Astrocyte (in vitro differentiated cells and primary cell): Measurements from ENCODE around the gene CEBPG. TPM values are rescaled to one million over a fixed set of nuclear protein-coding genes. Genes with fewer than 3 reads are reported as not detected.

Experiments used
- DNase-seq: peaks from one replicate; pipeline ENCODE4 v3.0.0-alpha.2; 2010; ENCODE audit warnings: low read depth
- FAIRE-seq: peaks from 2 replicates; lab custom pipeline; 2011; peaks lifted over from hg19 to GRCh38; lab: Jason Lieb, UNC
- H2AFZ ChIP-seq: 2 replicates; pipeline ENCODE4 v1.6.0; 2012; ENCODE audit warnings: low read depth, low read length, inconsistent platforms
- H3K27ac ChIP-seq: 2 replicates; pipeline ENCODE4 v1.5.1; 2011; ENCODE audit warnings: low read depth, low read length, inconsistent platforms
- H3K27me3 ChIP-seq: 2 replicates; pipeline ENCODE4 v1.6.0; 2011; ENCODE audit warnings: low read length, inconsistent platforms; ENCODE audit not compliant: insufficient read depth
- H3K36me3 ChIP-seq: 2 replicates; pipeline ENCODE4 v1.5.1; 2011; ENCODE audit warnings: low read length, inconsistent platforms; ENCODE audit not compliant: insufficient read depth
- H3K4me1 ChIP-seq: 2 replicates; pipeline ENCODE4 v1.5.1; 2011; ENCODE audit warnings: low read length, inconsistent platforms; ENCODE audit not compliant: insufficient read depth
- H3K4me2 ChIP-seq: 2 replicates; pipeline ENCODE4 v1.6.0; 2012; ENCODE audit warnings: low read length, inconsistent platforms
- H3K4me3 ChIP-seq: 2 replicates; pipeline ENCODE4 v1.5.1; 2011; ENCODE audit warnings: low read depth, mild to moderate bottlenecking, low read length, inconsistent platforms; ENCODE audit not compliant: insufficient read depth
- H3K79me2 ChIP-seq: 2 replicates; pipeline ENCODE4 v1.6.0; 2012; ENCODE audit warnings: mild to moderate bottlenecking, low read length, inconsistent platforms; ENCODE audit not compliant: insufficient read depth
- H3K9ac ChIP-seq: 2 replicates; pipeline ENCODE4 v1.6.0; 2012; ENCODE audit warnings: mild to moderate bottlenecking, low read length, inconsistent platforms
- H3K9me3 ChIP-seq: 2 replicates; pipeline ENCODE4 v1.5.1; 2012; ENCODE audit warnings: low read depth, mild to moderate bottlenecking, low read length, inconsistent platforms; ENCODE audit not compliant: insufficient read depth
- H4K20me1 ChIP-seq: 2 replicates; pipeline ENCODE4 v1.6.0; 2012; ENCODE audit warnings: low read length, inconsistent platforms; ENCODE audit not compliant: insufficient read depth
- H3K27ac Mint-ChIP-seq: one replicate; pipeline ENCODE4 v1.8.0; 2021; ENCODE audit warnings: mild to moderate bottlenecking, mixed read lengths; ENCODE audit not compliant: unreplicated experiment
- H3K27me3 Mint-ChIP-seq: one replicate; pipeline ENCODE4 v1.8.0; 2021; ENCODE audit warnings: low read depth, mixed read lengths; ENCODE audit not compliant: unreplicated experiment
- H3K36me3 Mint-ChIP-seq: one replicate; pipeline ENCODE4 v1.8.0; 2021; ENCODE audit warnings: low read depth, mixed read lengths; ENCODE audit not compliant: unreplicated experiment
- H3K4me1 Mint-ChIP-seq: one replicate; pipeline ENCODE4 v1.8.0; 2021; ENCODE audit warnings: low read depth, mixed read lengths; ENCODE audit not compliant: unreplicated experiment
- H3K4me3 Mint-ChIP-seq: one replicate; pipeline ENCODE4 v1.8.0; 2021; ENCODE audit warnings: mild to moderate bottlenecking, moderate library complexity, mixed read lengths; ENCODE audit not compliant: unreplicated experiment
- H3K9me3 Mint-ChIP-seq: one replicate; pipeline ENCODE4 v1.8.0; 2021; ENCODE audit warnings: mild to moderate bottlenecking, mixed read lengths; ENCODE audit not compliant: unreplicated experiment
- CTCF ChIP-seq: IDR thresholded peaks from 2 replicates; pipeline ENCODE4 v1.5.1; 2011; ENCODE audit warnings: low read depth, mild to moderate bottlenecking, inconsistent platforms, low read length, moderate library complexity; ENCODE audit not compliant: insufficient read depth
- EZH2 ChIP-seq: IDR thresholded peaks from 2 replicates; pipeline ENCODE4 v1.6.1; 2012; ENCODE audit warnings: mild to moderate bottlenecking, low read length, inconsistent platforms; ENCODE audit not compliant: insufficient read depth
- total RNA-seq: library from RNA; stranded (reverse); gene quantifications from 2 replicates; pipeline ENCODE4 v1.2.1, GENCODE V29; 2021

The CEBPG gene
- total RNA-seq, 1 donor from 2014 or later: 31.7 TPM

DNA sequence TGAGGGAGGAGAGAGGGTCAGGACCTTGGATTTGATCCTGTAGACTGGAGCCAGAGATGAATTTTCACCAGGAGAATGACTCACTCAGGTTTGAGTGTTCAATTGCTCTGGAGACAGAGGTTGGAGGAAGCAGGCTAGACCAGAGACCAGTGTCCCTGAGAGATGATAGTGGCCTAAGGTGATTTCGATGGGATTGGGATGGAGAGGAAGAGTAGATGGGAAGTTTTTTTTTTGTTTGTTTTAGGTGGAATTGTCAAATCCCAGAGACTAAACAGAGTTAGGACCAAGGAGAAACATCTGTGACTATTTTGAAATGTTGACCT lies 2.3 kb downstream of the CEBPG start:
- peaks cover 67% of the 10 kb centered on the region for H4K20me1 ChIP-seq
- H3K36me3 ChIP-seq: no peaks in the 10 kb centered on the region
- peak; percentile 57 for DNase-seq
- Mint-ChIP-seq H3K27ac (peak overlapping the region; percentile 21), H3K27me3 (no peaks in the 10 kb centered on the region), H3K36me3 (peaks cover 4% of the 10 kb centered on the region), H3K4me1 (peaks cover 30% of the 10 kb centered on the region), H3K4me3 (peak overlapping the region; percentile 94), H3K9me3 (no peaks in the 10 kb centered on the region)
- H3K79me2 ChIP-seq: peaks cover 70% of the 10 kb centered on the region
- H3K27ac ChIP-seq: peak overlapping the region; percentile 31
- H3K4me2 ChIP-seq: peak overlapping the region; percentile 93
- H3K9me3 ChIP-seq: no peaks in the 10 kb centered on the region
- H3K4me1 ChIP-seq: peaks cover 20% of the 10 kb centered on the region
- no peak for FAIRE-seq
- peak overlapping the region; percentile 15 for H3K9ac ChIP-seq
- H2AFZ ChIP-seq: no peak overlapping the region
- no peak for TF ChIP-seq CTCF
- TF ChIP-seq EZH2: no peak
- no peak overlapping the region for H3K4me3 ChIP-seq
- no peaks in the 10 kb centered on the region for H3K27me3 ChIP-seq

DNA sequence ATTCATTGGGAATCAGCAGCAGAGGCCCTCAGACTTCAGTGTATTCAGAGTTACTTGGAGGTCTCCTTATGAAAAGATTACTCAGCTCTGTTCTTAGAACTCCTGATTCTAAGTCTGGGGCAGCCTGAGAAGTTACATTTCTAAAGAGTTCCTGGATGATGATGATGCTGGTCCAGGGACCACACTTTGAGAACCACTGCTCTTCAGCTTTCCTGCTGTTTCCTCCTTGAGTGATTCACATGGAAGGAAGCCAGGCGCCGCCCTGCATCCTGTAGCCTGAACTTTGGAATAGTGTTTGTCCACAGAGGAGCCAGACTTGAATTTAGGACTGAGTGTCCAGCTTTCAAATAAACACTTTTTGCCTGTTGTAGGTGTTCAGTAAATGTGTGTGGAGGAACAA lies 2.9 kb downstream of the CEBPG start:
- H3K36me3 Mint-ChIP-seq: peaks cover 8% of the 10 kb centered on the region
- no peak overlapping the region for H2AFZ ChIP-seq
- TF ChIP-seq EZH2 (no peak), CTCF (no peak)
- H3K4me1 ChIP-seq: peaks cover 20% of the 10 kb centered on the region
- DNase-seq (peak; percentile 84), FAIRE-seq (no peak)
- peak overlapping the region; percentile 93 for H3K4me2 ChIP-seq
- peak overlapping the region; percentile 52 for H3K4me3 Mint-ChIP-seq
- H3K9ac ChIP-seq: peak overlapping the region; percentile 15
- H3K36me3 ChIP-seq: no peaks in the 10 kb centered on the region
- peak overlapping the region; percentile 31 for H3K27ac ChIP-seq
- no peak overlapping the region for H3K4me3 ChIP-seq
- peaks cover 76% of the 10 kb centered on the region for H3K79me2 ChIP-seq
- H4K20me1 ChIP-seq: peaks cover 73% of the 10 kb centered on the region
- no peaks in the 10 kb centered on the region for H3K27me3 ChIP-seq
- no peaks in the 10 kb centered on the region for H3K9me3 ChIP-seq
- peak overlapping the region; percentile 68 for H3K27ac Mint-ChIP-seq
- H3K4me1 Mint-ChIP-seq: peaks cover 30% of the 10 kb centered on the region
- no peaks in the 10 kb centered on the region for H3K9me3 Mint-ChIP-seq
- H3K27me3 Mint-ChIP-seq: no peaks in the 10 kb centered on the region

- Histone ChIP-seq H3K79me2 (peaks cover 82% of the 10 kb centered on the region), H3K4me1 (peaks cover 20% of the 10 kb centered on the region), H3K4me2 (peak overlapping the region; percentile 93), H3K4me3 (no peak overlapping the region), H3K36me3 (no peaks in the 10 kb centered on the region), H3K27ac (no peak overlapping the region), H3K9me3 (no peaks in the 10 kb centered on the region), H3K9ac (no peak overlapping the region), H4K20me1 (peaks cover 79% of the 10 kb centered on the region), H3K27me3 (no peaks in the 10 kb centered on the region), H2AFZ (no peak overlapping the region)
- Mint-ChIP-seq H3K4me3 (no peak overlapping the region), H3K27ac (peak overlapping the region; percentile 68), H3K36me3 (peaks cover 8% of the 10 kb centered on the region), H3K9me3 (no peaks in the 10 kb centered on the region), H3K27me3 (no peaks in the 10 kb centered on the region), H3K4me1 (peaks cover 30% of the 10 kb centered on the region)
- DNase-seq: no peak
- TF ChIP-seq CTCF (no peak), EZH2 (no peak)
- FAIRE-seq: no peak
These were observed 3.5 kb downstream of the CEBPG start for GRCh38 chr19:33376941-33377557.
